K562 (cell line): ENCODE results near the gene UBAC2. TPM values are rescaled to one million over a fixed set of nuclear protein-coding genes. Genes with fewer than 3 reads are reported as not detected.
"Not testable (repeated sequence)": the region's sequence is repeated elsewhere in the genome, so short reads cannot be mapped to it uniquely, and the experiment has no call there.

ENCODE experiments used
- ATAC-seq: fragments of 200-7000 bp; cut with Tn5 transposase; 3 replicates; pipeline ENCODE4 v1.9.1; 2020; ENCODE audit warnings: moderate library complexity
- BruUV-seq: library from RNA; stranded (reverse); fragments of 400-500 nt; replicated peaks from 2 replicates; lab custom pipeline; 2021; lab: Mats Ljungman, UMichigan
- CTCF ChIA-PET: fragments of 300-600 bp; formaldehyde crosslinking; extraction: SDS; loops from one replicate; lab custom pipeline; 2021; ENCODE audit warnings: low intra/inter-chr PET ratio; lab: Yijun Ruan, JAX
- POLR2A ChIA-PET: fragments of 300-600, 350-650 bp; sonication (Branson Sonifier 250); formaldehyde crosslinking; extraction: SDS; loops from one replicate; lab custom pipeline; 2021; ENCODE audit warnings: antibody characterized with exemption, inconsistent platforms; lab: Yijun Ruan, JAX
- DNase-seq, 4 experiments: peaks; one replicate each; pipeline versions ENCODE4 v3.0.0 to v3.0.0-alpha.2; 2011 to 2018; ENCODE audit warnings: low spot score in 3 of 4, mixed read lengths in 3 of 4; ENCODE audit errors: extremely low read depth in 1 of 4
- FAIRE-seq: peaks from 2 replicates; lab custom pipeline; 2011; peaks lifted over from hg19 to GRCh38; lab: Jason Lieb, UNC
- H2AFZ ChIP-seq: 2 replicates; pipeline ENCODE4 v1.6.0; 2011; ENCODE audit warnings: low read depth, low read length, control low read depth, inconsistent platforms
- H3K27ac ChIP-seq: fragments of 200-600 bp; 3 replicates; pipeline ENCODE4 v1.8.0; 2011; ENCODE audit warnings: low read depth, mild to moderate bottlenecking, control low read depth, inconsistent platforms, low read length, moderate library complexity, mixed read lengths; ENCODE audit errors: extremely low read depth
- H3K27me3 ChIP-seq, 2 experiments: fragments of 300-600 bp in 1 of 2; 2 replicates in 1 of 2; 3 replicates in 1 of 2; pipeline versions ENCODE4 v1.6.0 to v1.8.0; 2011; ENCODE audit warnings: inconsistent platforms in 2 of 2, low read length in 2 of 2, mild to moderate bottlenecking in 1 of 2, mixed read lengths in 1 of 2, moderate library complexity in 1 of 2; ENCODE audit not compliant: control insufficient read depth in 2 of 2, insufficient read depth in 2 of 2
- H3K36me3 ChIP-seq: fragments of 300-600 bp; 3 replicates; pipeline ENCODE4 v1.8.0; 2011; ENCODE audit warnings: mild to moderate bottlenecking, low read length, inconsistent platforms; ENCODE audit not compliant: control insufficient read depth, insufficient read depth
- H3K4me1 ChIP-seq, 2 experiments: fragments of 200-600 bp in 1 of 2; replicated peaks in 1 of 2; 2 replicates in 1 of 2; 3 replicates in 1 of 2; pipeline versions ENCODE4 v1.5.1 to v1.8.0; 2011; ENCODE audit warnings: inconsistent platforms in 2 of 2, low read length in 2 of 2, mild to moderate bottlenecking in 1 of 2, mixed read lengths in 1 of 2, moderate library complexity in 1 of 2; ENCODE audit not compliant: control insufficient read depth in 2 of 2, insufficient read depth in 2 of 2
- H3K4me2 ChIP-seq: 2 replicates; pipeline ENCODE4 v1.6.1; 2011; ENCODE audit warnings: low read length, control low read depth, inconsistent platforms, mixed read lengths; ENCODE audit not compliant: insufficient read depth
- H3K4me3 ChIP-seq: fragments of 200-600 bp; sonication (generic), shearing (Covaris generic); 2 replicates; pipeline ENCODE4 v1.5.1; 2016; ENCODE audit warnings: control low read depth, inconsistent platforms
- H3K79me2 ChIP-seq: fragments of 200-600 bp; 3 replicates; pipeline ENCODE4 v1.8.0; 2011; ENCODE audit warnings: low read length, inconsistent platforms; ENCODE audit not compliant: control insufficient read depth, insufficient read depth
- H3K9ac ChIP-seq, 2 experiments: 2 replicates each; pipeline versions ENCODE4 v1.6.0 to v1.6.1; 2011; ENCODE audit warnings: low read depth in 2 of 2, low read length in 2 of 2, control low read depth in 1 of 2, inconsistent platforms in 1 of 2, mild to moderate bottlenecking in 1 of 2, mixed read lengths in 1 of 2; ENCODE audit not compliant: insufficient read depth in 1 of 2
- H3K9me1 ChIP-seq: one replicate; pipeline ENCODE4 v1.6.0; 2011; ENCODE audit warnings: inconsistent platforms, mild to moderate bottlenecking, low read length, moderate library complexity; ENCODE audit not compliant: control insufficient read depth, insufficient read depth
- H3K9me3 ChIP-seq: replicated peaks from 2 replicates; pipeline ENCODE4 v1.5.1; 2011; ENCODE audit warnings: low read depth, low read length, inconsistent platforms; ENCODE audit not compliant: control insufficient read depth, insufficient read depth
- H4K20me1 ChIP-seq: replicated peaks from 2 replicates; pipeline ENCODE4 v1.6.1; 2011; ENCODE audit warnings: low read length, inconsistent platforms, mixed read lengths; ENCODE audit not compliant: control insufficient read depth, insufficient read depth
- BRD4 ChIP-seq: fragments of 200-600 bp; sonication (generic); IDR thresholded peaks from 2 replicates; pipeline ENCODE4 v1.6.1; 2017; ENCODE audit warnings: inconsistent platforms
- CXXC5 ChIP-seq: fragments of 250-450 bp; sonication (Bioruptor Pico); IDR thresholded peaks from 2 replicates; pipeline ENCODE4 v1.8.0; 2022; ENCODE audit warnings: inconsistent platforms, mild to moderate bottlenecking, moderate library complexity
- HDAC8 ChIP-seq: fragments of 450-650 bp; IDR thresholded peaks from 2 replicates; pipeline ENCODE4 v1.6.1; 2016; ENCODE audit warnings: mild to moderate bottlenecking, missing genetic modification characterization, moderate library complexity, missing compliant biosample characterization
- HSF4 ChIP-seq: fragments of 250-450 bp; sonication (Bioruptor Pico); IDR thresholded peaks from 2 replicates; pipeline ENCODE4 v2.1.2; 2022; ENCODE audit warnings: mild to moderate bottlenecking, moderate library complexity, borderline replicate concordance
- JUNB ChIP-seq: fragments of 450-650 bp; formaldehyde crosslinking; conservative IDR thresholded peaks from 2 replicates; pipeline ENCODE4 v1.4.0; 2020; ENCODE audit warnings: mild to moderate bottlenecking
- NBN ChIP-seq: fragments of 450-650 bp; IDR thresholded peaks from 2 replicates; pipeline ENCODE4 v1.6.1; 2016; ENCODE audit warnings: low read depth, mild to moderate bottlenecking
- ZNF764 ChIP-seq: fragments of 250-450 bp; sonication (Bioruptor Pico); IDR thresholded peaks from 2 replicates; pipeline ENCODE4 v1.4.0; 2020; ENCODE audit warnings: low read depth, mild to moderate bottlenecking, moderate library complexity
- WGBS: fragments of 100-300 bp; shearing (Covaris generic); methylation state at CpG from one replicate; pipeline ENCODE4 v1.1.6; 2016; ENCODE audit warnings: low coverage, mixed read lengths; ENCODE audit not compliant: insufficient coverage; ENCODE audit errors: missing lambda C conversion rate; 5-methylcytosine and 5-hydroxymethylcytosine counted together
- in situ Hi-C: fragments of 300-500 bp; cut with MboI; formaldehyde crosslinking; loops from 4 replicates; pipeline ENCODE4 v1.15.0; 2018; ENCODE audit warnings: inconsistent platforms, mixed read lengths
- intact Hi-C: fragments of 100-400 bp; cut with micrococcal nuclease; formaldehyde crosslinking; loops from 2 replicates; pipeline ENCODE4 v1.14.2; 2022
- polyA plus RNA-seq, 8 experiments: library from polyadenylated mRNA; depleted of rRNA in 4 of 8; stranded (reverse) in 5 of 8; unstranded in 3 of 8; fragments of >200 nt; fragmentation: Nextera tagmentation in 2 of 8; fragmentation: Illumina TruSeq in 1 of 8; extraction: Ambion mirVana in 2 of 8; extraction: Trizol in 1 of 8; gene quantifications; 2 replicates each; pipeline versions ENCODE4 v1.2.1 to v1.2.3, GENCODE V29; 2011 to 2014; ENCODE audit warnings: inconsistent platforms in 1 of 8, missing spikeins in 1 of 8
- total RNA-seq, 7 experiments: library from RNA; depleted of rRNA in 6 of 7; stranded (reverse); fragments of >200 nt in 6 of 7; fragmentation: Illumina TruSeq in 2 of 7; extraction: Trizol in 2 of 7; gene quantifications; 2 replicates each; pipeline versions ENCODE4 v1.2.1 to v1.2.3, GENCODE V29; 2011 to 2021; ENCODE audit warnings: low replicate concordance in 1 of 7
- TF ChIP-seq, protein P1 (sequence below): fragments of 200-600 bp; sonication (generic); IDR thresholded peaks from one replicate; pipeline ENCODE4 v1.6.1; 2012; ENCODE audit warnings: mild to moderate bottlenecking, low read depth, low read length, inconsistent platforms
- TF ChIP-seq, protein P2 (sequence below), 2 experiments: fragments of 450-650 bp in 1 of 2; sonication (generic) in 1 of 2; formaldehyde crosslinking in 1 of 2; IDR thresholded peaks in 1 of 2; conservative IDR thresholded peaks in 1 of 2; 2 replicates each; pipeline versions ENCODE4 v1.6.1 to v1.8.1; 2016 to 2023; ENCODE audit warnings: mild to moderate bottlenecking in 2 of 2, moderate library complexity in 2 of 2, inconsistent platforms in 1 of 2, missing genetic modification reagents in 1 of 2

Gene UBAC2
- total and polyA plus RNA-seq, 9 of the 15 experiments (the other 6 are each of a cell fraction or from before 2014, with no cell fraction given): 6.0 to 84.1 (median 32.3) TPM

DNA sequence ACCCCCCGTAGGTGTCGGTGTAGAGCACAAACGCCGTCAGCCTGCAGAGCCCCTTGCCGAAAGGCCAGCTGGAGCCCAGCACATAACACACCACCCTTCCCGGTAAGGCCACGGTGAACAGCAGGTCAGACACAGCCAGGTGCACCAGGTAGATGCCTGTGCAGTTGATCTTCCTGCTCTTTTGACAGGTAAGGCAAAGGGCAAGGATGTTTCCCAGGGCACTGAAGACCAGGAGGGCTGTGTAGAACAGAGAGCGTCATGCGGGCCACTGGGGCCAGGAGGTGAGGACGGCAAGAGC, 208.0 kb downstream of the UBAC2 start (continued):
- TF ChIP-seq, protein P1, sequence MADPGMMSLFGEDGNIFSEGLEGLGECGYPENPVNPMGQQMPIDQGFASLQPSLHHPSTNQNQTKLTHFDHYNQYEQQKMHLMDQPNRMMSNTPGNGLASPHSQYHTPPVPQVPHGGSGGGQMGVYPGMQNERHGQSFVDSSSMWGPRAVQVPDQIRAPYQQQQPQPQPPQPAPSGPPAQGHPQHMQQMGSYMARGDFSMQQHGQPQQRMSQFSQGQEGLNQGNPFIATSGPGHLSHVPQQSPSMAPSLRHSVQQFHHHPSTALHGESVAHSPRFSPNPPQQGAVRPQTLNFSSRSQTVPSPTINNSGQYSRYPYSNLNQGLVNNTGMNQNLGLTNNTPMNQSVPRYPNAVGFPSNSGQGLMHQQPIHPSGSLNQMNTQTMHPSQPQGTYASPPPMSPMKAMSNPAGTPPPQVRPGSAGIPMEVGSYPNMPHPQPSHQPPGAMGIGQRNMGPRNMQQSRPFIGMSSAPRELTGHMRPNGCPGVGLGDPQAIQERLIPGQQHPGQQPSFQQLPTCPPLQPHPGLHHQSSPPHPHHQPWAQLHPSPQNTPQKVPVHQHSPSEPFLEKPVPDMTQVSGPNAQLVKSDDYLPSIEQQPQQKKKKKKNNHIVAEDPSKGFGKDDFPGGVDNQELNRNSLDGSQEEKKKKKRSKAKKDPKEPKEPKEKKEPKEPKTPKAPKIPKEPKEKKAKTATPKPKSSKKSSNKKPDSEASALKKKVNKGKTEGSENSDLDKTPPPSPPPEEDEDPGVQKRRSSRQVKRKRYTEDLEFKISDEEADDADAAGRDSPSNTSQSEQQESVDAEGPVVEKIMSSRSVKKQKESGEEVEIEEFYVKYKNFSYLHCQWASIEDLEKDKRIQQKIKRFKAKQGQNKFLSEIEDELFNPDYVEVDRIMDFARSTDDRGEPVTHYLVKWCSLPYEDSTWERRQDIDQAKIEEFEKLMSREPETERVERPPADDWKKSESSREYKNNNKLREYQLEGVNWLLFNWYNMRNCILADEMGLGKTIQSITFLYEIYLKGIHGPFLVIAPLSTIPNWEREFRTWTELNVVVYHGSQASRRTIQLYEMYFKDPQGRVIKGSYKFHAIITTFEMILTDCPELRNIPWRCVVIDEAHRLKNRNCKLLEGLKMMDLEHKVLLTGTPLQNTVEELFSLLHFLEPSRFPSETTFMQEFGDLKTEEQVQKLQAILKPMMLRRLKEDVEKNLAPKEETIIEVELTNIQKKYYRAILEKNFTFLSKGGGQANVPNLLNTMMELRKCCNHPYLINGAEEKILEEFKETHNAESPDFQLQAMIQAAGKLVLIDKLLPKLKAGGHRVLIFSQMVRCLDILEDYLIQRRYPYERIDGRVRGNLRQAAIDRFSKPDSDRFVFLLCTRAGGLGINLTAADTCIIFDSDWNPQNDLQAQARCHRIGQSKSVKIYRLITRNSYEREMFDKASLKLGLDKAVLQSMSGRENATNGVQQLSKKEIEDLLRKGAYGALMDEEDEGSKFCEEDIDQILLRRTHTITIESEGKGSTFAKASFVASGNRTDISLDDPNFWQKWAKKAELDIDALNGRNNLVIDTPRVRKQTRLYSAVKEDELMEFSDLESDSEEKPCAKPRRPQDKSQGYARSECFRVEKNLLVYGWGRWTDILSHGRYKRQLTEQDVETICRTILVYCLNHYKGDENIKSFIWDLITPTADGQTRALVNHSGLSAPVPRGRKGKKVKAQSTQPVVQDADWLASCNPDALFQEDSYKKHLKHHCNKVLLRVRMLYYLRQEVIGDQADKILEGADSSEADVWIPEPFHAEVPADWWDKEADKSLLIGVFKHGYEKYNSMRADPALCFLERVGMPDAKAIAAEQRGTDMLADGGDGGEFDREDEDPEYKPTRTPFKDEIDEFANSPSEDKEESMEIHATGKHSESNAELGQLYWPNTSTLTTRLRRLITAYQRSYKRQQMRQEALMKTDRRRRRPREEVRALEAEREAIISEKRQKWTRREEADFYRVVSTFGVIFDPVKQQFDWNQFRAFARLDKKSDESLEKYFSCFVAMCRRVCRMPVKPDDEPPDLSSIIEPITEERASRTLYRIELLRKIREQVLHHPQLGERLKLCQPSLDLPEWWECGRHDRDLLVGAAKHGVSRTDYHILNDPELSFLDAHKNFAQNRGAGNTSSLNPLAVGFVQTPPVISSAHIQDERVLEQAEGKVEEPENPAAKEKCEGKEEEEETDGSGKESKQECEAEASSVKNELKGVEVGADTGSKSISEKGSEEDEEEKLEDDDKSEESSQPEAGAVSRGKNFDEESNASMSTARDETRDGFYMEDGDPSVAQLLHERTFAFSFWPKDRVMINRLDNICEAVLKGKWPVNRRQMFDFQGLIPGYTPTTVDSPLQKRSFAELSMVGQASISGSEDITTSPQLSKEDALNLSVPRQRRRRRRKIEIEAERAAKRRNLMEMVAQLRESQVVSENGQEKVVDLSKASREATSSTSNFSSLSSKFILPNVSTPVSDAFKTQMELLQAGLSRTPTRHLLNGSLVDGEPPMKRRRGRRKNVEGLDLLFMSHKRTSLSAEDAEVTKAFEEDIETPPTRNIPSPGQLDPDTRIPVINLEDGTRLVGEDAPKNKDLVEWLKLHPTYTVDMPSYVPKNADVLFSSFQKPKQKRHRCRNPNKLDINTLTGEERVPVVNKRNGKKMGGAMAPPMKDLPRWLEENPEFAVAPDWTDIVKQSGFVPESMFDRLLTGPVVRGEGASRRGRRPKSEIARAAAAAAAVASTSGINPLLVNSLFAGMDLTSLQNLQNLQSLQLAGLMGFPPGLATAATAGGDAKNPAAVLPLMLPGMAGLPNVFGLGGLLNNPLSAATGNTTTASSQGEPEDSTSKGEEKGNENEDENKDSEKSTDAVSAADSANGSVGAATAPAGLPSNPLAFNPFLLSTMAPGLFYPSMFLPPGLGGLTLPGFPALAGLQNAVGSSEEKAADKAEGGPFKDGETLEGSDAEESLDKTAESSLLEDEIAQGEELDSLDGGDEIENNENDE: no peak
- TF ChIP-seq ZNF764 (CRISPR knock-in tag) (no peak), NBN (no peak), JUNB (CRISPR knock-in tag) (no peak), HSF4 (CRISPR knock-in tag) (no peak), CXXC5 (CRISPR knock-in tag) (no peak), BRD4 (no peak), HDAC8 (tag) (no peak)
- TF ChIP-seq, protein P2, sequence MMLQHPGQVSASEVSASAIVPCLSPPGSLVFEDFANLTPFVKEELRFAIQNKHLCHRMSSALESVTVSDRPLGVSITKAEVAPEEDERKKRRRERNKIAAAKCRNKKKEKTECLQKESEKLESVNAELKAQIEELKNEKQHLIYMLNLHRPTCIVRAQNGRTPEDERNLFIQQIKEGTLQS (IDR thresholded peaks at IDR 0.05): no peak
- TF ChIP-seq, protein P2 (CRISPR knock-in tag; conservative IDR thresholded peaks at IDR 0.05): no peak
- TF ChIP-seq, all 486 proteins: peak for 0

DNA sequence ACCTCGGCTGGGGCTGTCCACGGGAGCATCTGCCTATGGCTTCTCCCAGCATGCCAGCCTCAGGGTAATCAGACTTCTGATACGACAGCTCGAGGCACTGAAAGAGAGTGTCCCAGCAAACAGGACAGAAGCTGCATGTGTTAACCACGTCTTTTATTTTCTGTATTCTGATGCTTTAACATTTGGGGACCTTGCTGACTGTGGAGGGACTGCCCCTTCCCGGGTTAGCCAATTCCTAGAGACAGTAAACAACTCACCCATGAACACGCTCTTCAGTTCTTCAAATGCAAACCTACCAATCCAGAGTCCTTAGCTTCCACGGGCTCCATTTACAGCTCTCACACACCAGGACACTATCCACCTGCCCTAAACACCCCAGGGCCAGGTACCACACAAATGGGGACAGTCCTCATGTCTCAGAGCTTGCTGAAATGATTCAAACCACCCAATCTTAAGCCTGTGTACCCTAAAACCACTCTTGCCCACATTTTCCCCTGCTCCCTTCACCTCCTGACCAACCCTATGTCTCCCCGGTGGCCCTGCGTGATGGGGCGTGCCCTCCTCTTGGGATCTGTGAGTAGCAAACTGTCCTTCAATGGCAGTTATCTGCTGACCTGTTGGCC, 208.9 kb downstream of the UBAC2 start:
- H3K36me3 ChIP-seq, H3K9me3 ChIP-seq, H4K20me1 ChIP-seq, H2AFZ ChIP-seq, H3K9ac ChIP-seq, H3K27ac ChIP-seq, H3K4me1 ChIP-seq, H3K4me3 ChIP-seq, H3K79me2 ChIP-seq, intact Hi-C loops, ATAC-seq, CTCF ChIA-PET, H3K9me1 ChIP-seq, H3K27me3 ChIP-seq, in situ Hi-C loops, FAIRE-seq, H3K4me2 ChIP-seq, BruUV-seq, DNase-seq: not testable (repeated sequence)
- POLR2A ChIA-PET: interaction anchor here (0.5 to 0.9 kb wide), 3 partner anchors 27 to 287 kb away, joined by 3 read pairs; no protein-coding TSS in a partner anchor
- 67% methylated on average over 7 of the region's 11 CpGs for WGBS
